Measurements from ENCODE around the gene DNAAF8.
A peak's percentile ranks its signal among the peaks of the same experiment; 100 is the strongest.

Gene DNAAF8

GRCh38 chr16:4734063-4734729 lies at the start of gene DNAAF8, which contains the start of gene ANKS3:
DNAAF8 (plus strand) TSS chr16:4734537; CDS start chr16:4736515, 1,978 bp downstream.
ANKS3 (minus strand) TSS chr16:4734271; CDS start chr16:4730149, 4,122 bp downstream.
- DNase-seq (ENCODE audit: low spot score): peak; percentile 97

DNA sequence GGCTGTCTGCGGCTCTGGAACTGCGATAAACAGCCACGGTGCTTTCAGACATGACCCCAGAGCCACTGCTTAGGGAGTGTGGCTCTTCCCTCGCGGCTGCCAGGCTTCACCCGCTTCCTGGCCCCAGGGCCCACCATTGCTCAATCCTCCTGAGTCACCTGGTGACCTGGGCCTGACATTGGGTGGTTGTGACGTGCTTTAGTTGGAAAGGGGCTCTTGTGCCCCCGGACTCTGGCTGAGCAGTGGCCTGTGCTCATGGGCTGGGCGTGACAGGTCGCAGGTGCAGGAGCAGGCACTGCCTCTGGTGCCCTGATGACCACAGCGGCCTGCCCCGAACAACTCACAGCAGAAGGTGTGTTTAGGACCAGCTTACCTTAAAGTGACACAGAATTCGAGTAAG lies 49.6 kb upstream of the DNAAF8 start:
- DNase-seq (ENCODE audit: low spot score): no peak

DNA sequence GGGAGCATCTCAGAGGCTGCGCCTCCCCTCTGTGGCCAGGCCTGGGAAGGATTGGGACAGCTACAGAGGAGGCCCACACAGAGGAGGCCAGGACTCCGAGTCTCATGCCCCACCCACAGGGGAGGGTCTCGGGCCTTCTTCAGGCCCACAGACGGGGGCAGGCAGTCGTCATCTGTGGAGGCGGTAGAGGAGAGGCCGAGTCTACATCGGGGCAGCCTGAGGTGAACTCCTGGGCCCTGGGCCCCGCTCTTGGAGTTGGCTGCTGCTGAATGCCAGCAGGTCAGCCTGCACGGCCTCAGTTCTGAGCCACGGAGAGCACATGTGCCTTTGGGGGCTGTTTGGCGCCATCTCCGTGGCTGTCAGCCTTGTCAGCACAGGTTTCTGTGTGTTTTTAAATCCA lies 49.0 kb upstream of the DNAAF8 start:
- no peak for DNase-seq (ENCODE audit: low spot score)

DNA sequence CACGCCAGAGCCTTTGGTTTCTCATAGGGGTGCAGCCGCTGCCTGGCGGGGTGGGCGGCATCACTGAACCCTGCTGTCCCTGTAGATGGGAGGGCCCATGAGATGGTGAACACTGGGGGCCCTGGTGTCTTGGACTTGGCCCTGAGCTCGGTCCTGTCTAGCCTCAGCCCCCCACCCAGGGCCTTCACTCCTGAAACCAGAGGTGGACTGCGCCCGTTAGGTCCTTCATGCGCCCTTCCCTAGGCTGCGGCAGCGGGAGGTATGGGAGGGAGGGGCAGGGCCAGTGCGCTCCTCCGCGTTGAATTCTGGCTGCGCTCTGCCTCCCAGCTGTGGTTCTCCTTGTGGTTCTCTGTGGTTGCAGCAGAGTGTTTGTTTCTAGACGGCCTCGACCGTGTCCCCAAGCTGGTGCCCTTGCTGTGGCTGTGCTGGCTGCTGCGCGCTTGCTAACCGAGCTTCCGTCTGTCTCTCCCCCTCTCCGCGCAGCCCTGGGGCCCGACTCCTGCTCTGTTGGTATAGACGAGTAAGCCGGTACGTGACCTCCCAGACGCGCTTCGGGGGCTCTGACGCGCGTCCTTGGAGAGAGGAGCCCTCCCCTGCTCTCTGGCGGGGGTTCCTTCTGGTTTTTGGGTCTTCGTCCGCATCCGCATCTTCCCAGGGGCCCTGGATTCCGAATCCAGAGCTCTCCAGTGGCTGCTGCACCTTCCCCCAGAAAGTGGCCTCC lies 48.4 kb upstream of the DNAAF8 start:
- DNase-seq (ENCODE audit: low spot score): no peak

- DNase-seq (ENCODE audit: low spot score): no peak
These were observed 47.7 kb upstream of the DNAAF8 start for GRCh38 chr16:4686497-4687210.

- DNase-seq (ENCODE audit: low spot score): no peak
These were observed 46.9 kb upstream of the DNAAF8 start for GRCh38 chr16:4687416-4687815.

DNA sequence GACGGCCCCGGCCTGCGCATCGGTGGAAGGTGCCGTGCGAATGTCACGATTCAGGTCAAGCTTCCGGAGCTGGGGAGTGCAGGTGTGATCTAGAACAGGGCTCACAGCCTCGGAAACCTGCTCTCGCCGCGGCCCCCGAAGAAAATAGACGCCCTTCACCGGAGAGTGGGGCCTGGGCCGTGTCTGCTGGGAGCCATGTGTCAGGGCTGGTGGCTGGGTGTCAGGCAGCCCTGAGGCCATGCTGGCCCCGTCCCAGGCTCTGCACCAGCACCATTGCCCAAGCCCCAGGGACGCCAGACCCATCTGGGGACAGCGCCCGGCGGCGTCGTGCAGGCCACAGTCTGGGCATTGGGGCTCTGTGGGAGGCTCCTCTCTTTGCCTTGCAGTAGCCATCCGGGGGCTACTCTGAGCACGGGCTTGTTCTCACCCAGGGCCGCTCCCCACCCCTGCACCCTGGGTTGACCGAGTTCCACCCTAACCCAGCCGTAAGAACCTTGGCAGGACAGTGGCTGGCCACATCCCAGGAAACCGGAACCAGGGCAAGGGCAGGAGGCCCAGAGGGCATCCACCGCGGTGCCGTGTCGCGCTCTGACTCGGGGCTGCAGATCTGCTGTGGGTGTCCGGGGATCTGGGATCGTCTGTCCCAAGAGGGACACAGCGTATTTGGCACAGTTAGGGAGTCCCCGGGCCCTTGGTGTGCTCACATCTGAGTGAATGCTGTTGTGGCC lies 46.2 kb upstream of the DNAAF8 start:
- no peak for DNase-seq (ENCODE audit: low spot score)

DNA sequence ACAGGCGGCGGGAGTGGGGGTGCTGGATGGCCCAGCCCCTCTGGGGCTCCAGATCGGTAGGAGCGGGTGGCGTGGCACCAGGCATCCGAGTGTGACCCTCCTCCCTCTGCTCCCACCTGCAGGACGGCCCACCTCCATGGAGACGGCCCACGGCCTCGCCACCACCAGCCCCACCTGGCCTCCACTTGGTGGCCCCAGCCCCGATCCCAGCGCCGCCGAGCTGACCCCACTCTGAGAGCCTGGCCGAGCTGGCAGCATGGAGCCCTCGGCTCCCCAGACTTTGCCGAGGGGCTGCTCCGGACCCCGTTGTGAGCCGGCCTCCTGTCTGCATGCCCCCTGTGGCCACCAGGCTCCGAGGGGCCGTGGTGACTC lies 45.7 kb upstream of the DNAAF8 start:
- DNase-seq (ENCODE audit: low spot score): no peak

- DNase-seq (ENCODE audit: low spot score): no peak
These were observed 45.2 kb upstream of the DNAAF8 start for GRCh38 chr16:4689091-4689671.

GRCh38 chr16:4689864-4690704 lies 44.3 kb upstream of the DNAAF8 start:
- no peak for DNase-seq (ENCODE audit: low spot score)

GRCh38 chr16:4690946-4691665 lies 43.2 kb upstream of the DNAAF8 start:
- no peak for DNase-seq (ENCODE audit: low spot score)

- no peak for DNase-seq (ENCODE audit: low spot score)
These were observed 42.5 kb upstream of the DNAAF8 start for GRCh38 chr16:4691666-4692412.

GRCh38 chr16:4692460-4693295 lies 41.7 kb upstream of the DNAAF8 start:
- peak; percentile 30 for DNase-seq (ENCODE audit: low spot score)

GRCh38 chr16:4693296-4693955 lies 40.9 kb upstream of the DNAAF8 start, which contains the start of gene NUDT16L1:
NUDT16L1 (plus strand) TSS chr16:4693562; CDS start chr16:4693727, 165 bp downstream.
- peak; percentile 95 for DNase-seq (ENCODE audit: low spot score)

DNA sequence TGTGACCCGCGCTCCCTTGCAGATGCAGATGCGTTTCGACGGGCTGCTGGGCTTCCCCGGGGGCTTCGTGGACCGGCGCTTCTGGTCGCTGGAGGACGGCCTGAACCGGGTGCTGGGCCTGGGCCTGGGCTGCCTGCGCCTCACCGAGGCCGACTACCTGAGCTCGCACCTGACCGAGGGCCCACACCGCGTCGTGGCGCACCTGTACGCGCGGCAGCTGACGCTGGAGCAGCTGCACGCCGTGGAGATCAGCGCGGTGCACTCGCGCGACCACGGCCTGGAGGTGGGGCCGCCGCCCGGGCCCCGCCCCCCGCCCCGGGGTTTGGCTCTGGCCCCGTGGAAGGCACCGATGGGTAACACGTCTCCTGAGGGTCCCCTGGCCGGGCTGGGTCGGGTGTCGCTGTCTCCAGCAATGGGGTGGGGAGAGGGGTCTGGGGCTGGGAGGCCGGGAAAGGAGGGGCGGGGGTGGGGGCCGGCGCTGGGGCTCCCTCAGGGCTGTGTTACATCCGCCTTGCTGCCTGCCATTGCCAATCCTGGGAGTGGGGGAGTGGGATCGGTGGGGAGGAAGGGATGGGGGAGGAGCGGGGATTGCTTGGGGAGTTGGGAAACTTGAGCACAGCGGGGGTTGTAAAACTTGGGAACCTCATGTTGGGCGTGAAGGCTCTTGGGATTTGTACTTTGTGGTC lies 40.2 kb upstream of the DNAAF8 start:
- no peak for DNase-seq (ENCODE audit: low spot score)

DNA sequence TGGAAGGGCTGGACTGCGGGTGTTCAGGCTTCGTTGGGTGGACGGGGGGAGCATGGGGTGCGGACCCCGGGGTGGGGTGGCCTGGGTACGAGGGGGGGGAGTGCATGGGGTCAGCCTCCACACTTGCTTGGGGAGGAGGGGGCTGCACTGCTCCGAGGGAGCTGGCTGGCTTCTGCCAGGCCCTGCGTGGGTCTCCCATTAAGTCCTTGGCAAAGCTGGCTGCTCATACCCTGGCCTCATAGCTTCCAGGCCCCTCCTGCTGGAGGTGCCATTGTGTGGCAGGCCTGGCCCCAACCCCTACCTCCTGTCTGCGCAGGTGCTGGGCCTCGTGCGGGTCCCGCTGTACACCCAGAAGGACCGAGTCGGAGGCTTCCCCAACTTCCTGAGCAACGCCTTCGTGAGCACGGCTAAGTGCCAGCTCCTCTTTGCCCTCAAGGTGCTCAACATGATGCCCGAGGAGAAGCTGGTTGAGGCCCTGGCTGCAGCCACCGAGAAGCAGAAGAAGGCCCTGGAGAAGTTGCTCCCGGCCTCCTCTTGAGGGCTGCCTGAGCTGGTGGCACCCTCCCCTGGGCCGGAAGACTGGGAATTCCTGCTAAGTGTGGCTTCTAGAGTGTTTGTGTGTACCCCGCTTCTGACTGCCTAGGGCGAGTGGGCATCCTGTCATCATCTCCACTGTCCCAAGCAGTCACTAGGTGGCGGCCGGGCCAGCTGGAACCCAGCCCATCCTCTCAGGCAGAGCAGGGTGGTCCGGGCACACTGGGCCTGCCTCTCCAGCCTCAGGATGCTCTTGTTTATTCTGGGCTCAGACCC lies 39.5 kb upstream of the DNAAF8 start:
- DNase-seq (ENCODE audit: low spot score): no peak

Data from pons (tissue), 1 donor.